ENCODE measurements around the gene CCNK. TPM values are rescaled to one million over a fixed set of nuclear protein-coding genes. Genes with fewer than 3 reads are reported as not detected.

CCNK gene
- total RNA-seq: 10 to 100 TPM; 21.1 to 26.8 (median 25.1) TPM

GRCh38 chr14:99480917-99481744 is at the start of gene CCNK:
CCNK (plus strand) TSS chr14:99481409; CDS start chr14:99492678, 11,269 bp downstream.
- no peak for TF ChIP-seq CTCF (IDR thresholded peaks at IDR 0.05; ENCODE audit: low read depth)

- no peak for TF ChIP-seq CTCF (IDR thresholded peaks at IDR 0.05; ENCODE audit: low read depth)
Observed at GRCh38 chr14:99431986-99432385, 49.2 kb upstream of the CCNK start.

- no peak for TF ChIP-seq CTCF (IDR thresholded peaks at IDR 0.05; ENCODE audit: low read depth)
Observed at GRCh38 chr14:99432485-99432884, 48.7 kb upstream of the CCNK start.

- no peak for TF ChIP-seq CTCF (IDR thresholded peaks at IDR 0.05; ENCODE audit: low read depth)
Observed at GRCh38 chr14:99435327-99435726, 45.9 kb upstream of the CCNK start.

GRCh38 chr14:99436247-99437180 is 44.7 kb upstream of the CCNK start:
- TF ChIP-seq CTCF (IDR thresholded peaks at IDR 0.05; ENCODE audit: low read depth): no peak

GRCh38 chr14:99437706-99438105 is 43.5 kb upstream of the CCNK start:
- no peak for TF ChIP-seq CTCF (IDR thresholded peaks at IDR 0.05; ENCODE audit: low read depth)

- no peak for TF ChIP-seq CTCF (IDR thresholded peaks at IDR 0.05; ENCODE audit: low read depth)
Observed at GRCh38 chr14:99440278-99440677, 40.9 kb upstream of the CCNK start.

Measured in subcutaneous adipose tissue (tissue), 4 donors.